ENCODE results near the gene TBX1. TPM values are rescaled to one million over a fixed set of nuclear protein-coding genes. Genes with fewer than 3 reads are reported as not detected.

The TBX1 gene
- total and polyA plus RNA-seq, 4 experiments from 2014 or later: not detected

DNA sequence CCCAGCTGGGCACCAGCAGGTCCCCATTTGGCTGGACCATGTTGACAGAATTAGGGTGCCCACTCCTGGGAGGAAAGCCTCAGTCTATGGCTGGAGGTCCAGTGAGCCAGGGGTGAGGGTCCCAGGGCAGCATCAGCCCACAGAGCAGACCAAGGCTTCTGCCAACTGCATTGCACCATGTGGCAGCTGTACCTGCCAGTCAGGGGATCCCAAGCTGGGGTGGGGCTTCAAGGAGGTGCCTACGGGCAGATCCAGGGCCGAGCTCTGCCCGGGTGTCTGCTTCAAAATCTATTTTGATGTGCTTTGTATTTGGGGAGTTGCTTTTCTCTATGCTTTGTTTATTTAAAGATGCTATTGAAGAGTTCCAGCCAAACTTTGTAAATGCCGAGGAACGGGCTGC lies 26.8 kb upstream of the TBX1 start:
- Histone ChIP-seq H3K27ac (ENCODE audit: low read depth, low read length) (no peak overlapping the region), H3K27me3 (ENCODE audit: insufficient read depth, low read length) (no peaks in the 10 kb centered on the region), H3K4me3 (ENCODE audit: low read length in 2 of 2) (no peak overlapping the region), H3K36me3 (ENCODE audit: insufficient read depth, low read length) (no peaks in the 10 kb centered on the region), H3K4me1 (ENCODE audit: insufficient read depth, low read length) (peaks cover 11% of the 10 kb centered on the region), H3K9me3 (ENCODE audit: control insufficient read depth in 1 of 2, low read length in 2 of 2) (no peaks in the 10 kb centered on the region)
- no peak overlapping the region for H3K4me3 Mint-ChIP-seq
- H3K9me3 Mint-ChIP-seq: no peaks in the 10 kb centered on the region
- H3K36me3 Mint-ChIP-seq: no peaks in the 10 kb centered on the region
- peaks cover 0 to 2% of the 10 kb centered on the region in 2 donors for H3K27me3 Mint-ChIP-seq
- DNase-seq: no peak
- ChIA-PET POLR2A (ENCODE audit: partially characterized antibody) (no interaction called here), CTCF (ENCODE audit: partially characterized antibody) (no interaction called here)
- no peak overlapping the region for H3K27ac Mint-ChIP-seq
- peaks cover 0 to 5% (median 3%) of the 10 kb centered on the region in 4 donors for H3K4me1 Mint-ChIP-seq
- intact Hi-C loops (cut with micrococcal nuclease): no loop called here

DNA sequence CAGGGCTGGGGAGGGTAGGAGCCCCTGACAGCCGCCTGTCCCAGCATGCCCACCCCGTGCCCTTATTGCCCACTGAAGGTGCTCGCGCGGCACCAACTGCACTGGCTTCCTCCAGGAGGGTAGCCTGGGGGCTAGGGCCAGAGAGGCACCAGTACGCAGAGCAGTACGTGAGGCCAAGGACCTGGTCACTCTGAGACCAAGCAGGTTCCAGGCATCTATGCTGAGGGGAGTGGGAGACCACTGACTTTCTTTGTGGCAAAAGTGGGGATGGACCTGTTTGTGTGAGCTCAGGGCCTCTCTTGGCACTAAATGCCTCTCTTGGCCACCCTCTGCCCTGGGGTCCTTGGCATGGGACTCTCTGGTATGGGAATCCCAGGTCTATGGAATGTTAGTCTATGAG lies 26.4 kb upstream of the TBX1 start:
- Mint-ChIP-seq H3K9me3 (no peaks in the 10 kb centered on the region), H3K27me3 (peaks cover 0 to 2% of the 10 kb centered on the region in 2 donors), H3K36me3 (no peaks in the 10 kb centered on the region), H3K4me3 (no peak overlapping the region), H3K27ac (no peak overlapping the region), H3K4me1 (peaks cover 0 to 5% (median 3%) of the 10 kb centered on the region in 4 donors)
- H3K4me1 ChIP-seq (ENCODE audit: insufficient read depth, low read length): peaks cover 11% of the 10 kb centered on the region
- intact Hi-C loops (cut with micrococcal nuclease): no loop called here
- ChIA-PET POLR2A (ENCODE audit: partially characterized antibody) (no interaction called here), CTCF (ENCODE audit: partially characterized antibody) (no interaction called here)
- H3K27ac ChIP-seq (ENCODE audit: low read depth, low read length): no peak overlapping the region
- H3K9me3 ChIP-seq (ENCODE audit: control insufficient read depth in 1 of 2, low read length in 2 of 2): no peaks in the 10 kb centered on the region
- no peaks in the 10 kb centered on the region for H3K36me3 ChIP-seq (ENCODE audit: insufficient read depth, low read length)
- H3K4me3 ChIP-seq (ENCODE audit: low read length in 2 of 2): no peak overlapping the region
- H3K27me3 ChIP-seq (ENCODE audit: insufficient read depth, low read length): no peaks in the 10 kb centered on the region
- DNase-seq: no peak

DNA sequence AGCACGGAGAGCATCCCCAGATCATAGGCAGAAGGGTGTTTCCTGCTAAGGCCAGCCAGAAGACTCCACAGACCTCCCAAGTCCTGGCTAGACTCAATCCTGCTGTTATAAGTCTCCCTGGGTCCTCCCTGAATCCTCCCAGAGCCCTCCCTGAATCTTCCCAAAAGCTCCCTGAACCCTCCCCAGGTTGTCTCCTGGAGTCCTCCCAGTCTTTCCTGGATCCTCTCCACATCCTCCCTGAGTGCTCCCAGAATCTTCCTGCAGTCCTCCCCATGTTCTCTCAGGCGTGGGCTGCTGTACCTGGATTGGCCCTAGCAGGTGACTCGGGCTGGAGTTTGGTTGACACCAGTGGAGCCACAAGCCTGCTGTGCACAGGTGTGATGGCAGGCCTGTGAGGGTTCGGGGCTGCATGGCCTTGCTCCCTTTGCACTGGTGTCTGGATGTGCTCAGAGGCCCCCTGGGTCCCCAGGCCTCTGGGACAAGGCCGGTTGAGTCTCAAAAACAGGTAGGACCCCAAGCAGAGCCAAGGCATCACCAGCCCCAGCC lies 25.7 kb upstream of the TBX1 start:
- Histone ChIP-seq H3K9me3 (ENCODE audit: control insufficient read depth in 1 of 2, low read length in 2 of 2) (no peaks in the 10 kb centered on the region), H3K4me1 (ENCODE audit: insufficient read depth, low read length) (peaks cover 11% of the 10 kb centered on the region), H3K36me3 (ENCODE audit: insufficient read depth, low read length) (no peaks in the 10 kb centered on the region), H3K4me3 (ENCODE audit: low read length in 2 of 2) (no peak overlapping the region), H3K27ac (ENCODE audit: low read depth, low read length) (no peak overlapping the region), H3K27me3 (ENCODE audit: insufficient read depth, low read length) (no peaks in the 10 kb centered on the region)
- POLR2A ChIA-PET (ENCODE audit: partially characterized antibody): no interaction called here
- no peaks in the 10 kb centered on the region for H3K36me3 Mint-ChIP-seq
- CTCF ChIA-PET (ENCODE audit: partially characterized antibody): no interaction called here
- H3K27me3 Mint-ChIP-seq: peaks cover 0 to 2% of the 10 kb centered on the region in 2 donors
- no peak overlapping the region for H3K4me3 Mint-ChIP-seq
- no peak for DNase-seq
- H3K4me1 Mint-ChIP-seq: peaks cover 0 to 5% (median 3%) of the 10 kb centered on the region in 4 donors
- intact Hi-C loops (cut with micrococcal nuclease): no loop called here
- no peaks in the 10 kb centered on the region for H3K9me3 Mint-ChIP-seq
- no peak overlapping the region for H3K27ac Mint-ChIP-seq

DNA sequence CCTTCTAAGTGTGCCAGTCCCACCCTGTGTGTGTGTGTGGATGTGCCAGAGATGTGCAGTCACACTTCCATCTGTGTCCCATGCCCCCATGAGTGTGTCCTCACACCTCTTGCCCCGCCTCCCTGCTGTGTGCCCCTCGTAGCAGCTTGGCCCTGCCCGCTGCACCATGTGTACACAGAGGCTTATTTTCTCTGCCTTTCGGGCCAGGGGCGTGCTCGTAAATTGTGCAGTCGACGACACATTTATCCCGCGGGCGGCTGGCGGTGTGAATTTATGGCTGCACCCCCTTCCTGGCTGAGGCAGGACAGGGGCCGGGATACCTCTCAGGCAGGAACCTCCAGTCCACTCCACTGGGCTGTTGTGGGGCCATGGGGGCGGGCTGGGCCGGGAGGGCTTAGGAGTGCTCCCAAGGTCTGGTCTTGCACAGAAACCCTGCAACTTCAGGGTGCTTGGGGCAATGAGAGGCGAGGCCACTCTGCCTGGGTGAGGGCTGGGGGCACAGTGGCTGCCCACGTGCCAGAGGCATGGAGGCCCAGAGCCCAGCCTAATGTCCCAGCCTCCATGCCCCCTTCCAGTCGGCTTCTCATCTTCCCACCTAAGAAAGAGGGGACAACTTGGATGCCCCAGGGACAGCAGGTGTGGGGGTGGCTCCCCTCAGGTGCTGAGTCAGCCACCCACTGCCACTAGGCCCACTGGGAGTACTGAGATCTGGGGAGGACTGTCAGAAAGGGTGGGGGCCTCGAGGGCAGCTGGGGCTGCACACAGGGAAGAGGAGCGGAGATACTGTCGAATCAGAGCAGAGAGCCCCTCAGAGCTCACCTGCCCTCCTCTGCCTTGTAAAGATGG lies 24.7 kb upstream of the TBX1 start:
- Mint-ChIP-seq H3K27me3 (no peaks in the 10 kb centered on the region), H3K36me3 (no peaks in the 10 kb centered on the region), H3K27ac (no peak overlapping the region), H3K4me3 (no peak overlapping the region), H3K4me1 (no peaks in the 10 kb centered on the region), H3K9me3 (no peaks in the 10 kb centered on the region)
- H3K27me3 ChIP-seq (ENCODE audit: insufficient read depth, low read length): no peaks in the 10 kb centered on the region
- H3K4me1 ChIP-seq (ENCODE audit: insufficient read depth, low read length): peaks cover 3% of the 10 kb centered on the region
- no peaks in the 10 kb centered on the region for H3K36me3 ChIP-seq (ENCODE audit: insufficient read depth, low read length)
- no peaks in the 10 kb centered on the region for H3K9me3 ChIP-seq (ENCODE audit: control insufficient read depth in 1 of 2, low read length in 2 of 2)
- no peak overlapping the region for H3K27ac ChIP-seq (ENCODE audit: low read depth, low read length)
- no peak for DNase-seq
- ChIA-PET POLR2A (ENCODE audit: partially characterized antibody) (no interaction called here), CTCF (ENCODE audit: partially characterized antibody) (interaction anchor here (0.9 kb wide), 1 partner anchor 175 kb away, joined by 3 read pairs; no protein-coding TSS in a partner anchor)
- no peak overlapping the region for H3K4me3 ChIP-seq (ENCODE audit: low read length in 2 of 2)
- intact Hi-C loops (cut with micrococcal nuclease): no loop called here

DNA sequence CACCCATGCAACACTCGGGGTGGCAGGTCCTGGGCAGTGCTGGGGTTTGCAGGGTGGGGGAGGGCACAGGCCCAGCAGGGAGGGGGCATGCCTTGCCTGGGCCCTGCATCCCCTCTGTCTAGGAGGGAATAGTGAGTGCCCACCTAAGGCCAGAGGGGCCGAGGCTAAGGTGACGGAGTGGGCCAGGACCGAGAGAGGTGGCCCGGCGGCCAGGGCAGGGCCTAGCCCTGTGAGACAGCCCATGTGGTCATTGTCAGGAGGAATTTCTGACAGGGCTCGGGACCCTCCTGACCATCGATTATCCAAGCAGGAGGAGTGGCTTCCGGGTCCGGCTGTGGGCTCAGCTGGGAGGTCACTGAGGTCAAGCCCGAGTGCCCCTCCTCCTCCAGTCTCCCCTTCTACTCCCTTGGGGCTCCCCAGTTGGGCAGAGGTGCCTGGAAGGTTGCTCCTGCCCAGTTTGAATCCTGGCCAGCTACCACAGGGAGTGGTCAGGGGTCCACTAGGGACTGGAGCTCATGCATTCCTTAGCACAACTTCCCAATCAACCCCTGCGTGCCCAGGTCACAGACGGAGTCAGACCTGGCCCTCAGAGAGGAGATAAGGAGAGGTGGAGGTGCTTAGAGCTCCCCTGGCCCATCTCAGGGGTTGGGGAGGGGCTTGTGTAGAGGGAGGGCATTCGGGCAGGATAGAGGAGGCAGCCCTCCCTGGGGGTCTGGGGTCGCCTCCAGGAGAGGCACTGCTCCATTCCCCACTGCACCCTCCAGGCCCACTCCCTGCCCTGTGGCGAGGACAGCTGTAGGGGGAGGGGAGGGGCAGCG lies 22.5 kb upstream of the TBX1 start:
- H3K4me1 ChIP-seq (ENCODE audit: insufficient read depth, low read length): no peaks in the 10 kb centered on the region
- ChIA-PET POLR2A (ENCODE audit: partially characterized antibody) (no interaction called here), CTCF (ENCODE audit: partially characterized antibody) (no interaction called here)
- Mint-ChIP-seq H3K4me3 (no peak overlapping the region), H3K27me3 (no peaks in the 10 kb centered on the region), H3K36me3 (no peaks in the 10 kb centered on the region), H3K27ac (no peak overlapping the region), H3K9me3 (no peaks in the 10 kb centered on the region), H3K4me1 (no peaks in the 10 kb centered on the region)
- H3K36me3 ChIP-seq (ENCODE audit: insufficient read depth, low read length): no peaks in the 10 kb centered on the region
- DNase-seq: no peak
- no peak overlapping the region for H3K4me3 ChIP-seq (ENCODE audit: low read length in 2 of 2)
- intact Hi-C loops (cut with micrococcal nuclease): no loop called here
- H3K9me3 ChIP-seq (ENCODE audit: control insufficient read depth in 1 of 2, low read length in 2 of 2): no peaks in the 10 kb centered on the region
- no peaks in the 10 kb centered on the region for H3K27me3 ChIP-seq (ENCODE audit: insufficient read depth, low read length)
- no peak overlapping the region for H3K27ac ChIP-seq (ENCODE audit: low read depth, low read length)

DNA sequence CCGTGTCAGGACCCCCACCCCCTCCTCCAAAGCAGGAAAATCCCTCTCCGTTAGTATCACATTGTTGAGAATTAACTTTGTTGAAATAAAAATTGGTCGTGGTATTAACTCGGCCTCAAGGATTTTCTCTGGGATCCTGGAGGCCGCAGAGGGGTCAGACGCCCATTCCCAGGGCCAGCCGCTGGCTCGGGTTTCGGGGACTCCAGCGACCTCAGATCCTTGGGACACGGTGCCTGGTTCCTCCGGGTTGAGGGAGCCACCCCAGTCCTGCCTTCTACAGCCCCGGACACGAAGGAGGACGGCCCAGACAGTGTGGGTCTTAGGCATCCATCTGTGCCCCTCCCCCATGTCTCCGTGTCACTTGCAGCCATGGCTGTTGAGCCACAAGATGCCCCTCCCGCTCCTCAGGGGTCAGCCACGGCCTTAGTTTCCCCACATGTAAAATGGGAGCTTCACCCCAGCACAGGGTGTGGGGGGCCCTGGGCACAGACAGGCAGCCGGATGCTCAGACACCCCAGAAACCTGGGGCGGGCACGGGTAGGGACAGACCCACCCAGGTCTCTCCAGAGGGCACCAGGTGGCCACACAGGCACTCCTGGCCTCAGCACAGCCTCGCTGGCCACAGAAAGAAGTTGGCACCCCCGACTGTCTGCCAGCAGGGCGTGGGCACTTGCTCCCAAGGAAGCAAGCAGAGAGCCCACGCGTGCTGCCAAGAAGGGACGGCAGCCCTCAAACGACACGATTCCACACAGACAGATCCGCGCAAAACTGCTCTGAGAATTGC lies 21.7 kb upstream of the TBX1 start:
- H3K4me1 Mint-ChIP-seq: no peaks in the 10 kb centered on the region
- CTCF ChIA-PET (ENCODE audit: partially characterized antibody): no interaction called here
- H3K9me3 ChIP-seq (ENCODE audit: control insufficient read depth in 1 of 2, low read length in 2 of 2): no peaks in the 10 kb centered on the region
- POLR2A ChIA-PET (ENCODE audit: partially characterized antibody): no interaction called here
- H3K27me3 Mint-ChIP-seq: no peaks in the 10 kb centered on the region
- H3K36me3 Mint-ChIP-seq: no peaks in the 10 kb centered on the region
- no peak overlapping the region for H3K4me3 Mint-ChIP-seq
- H3K4me1 ChIP-seq (ENCODE audit: insufficient read depth, low read length): no peaks in the 10 kb centered on the region
- no peak for DNase-seq
- H3K36me3 ChIP-seq (ENCODE audit: insufficient read depth, low read length): no peaks in the 10 kb centered on the region
- H3K27ac ChIP-seq (ENCODE audit: low read depth, low read length): no peak overlapping the region
- no peak overlapping the region for H3K4me3 ChIP-seq (ENCODE audit: low read length in 2 of 2)
- no peaks in the 10 kb centered on the region for H3K9me3 Mint-ChIP-seq
- H3K27ac Mint-ChIP-seq: no peak overlapping the region
- intact Hi-C loops (cut with micrococcal nuclease): no loop called here
- no peaks in the 10 kb centered on the region for H3K27me3 ChIP-seq (ENCODE audit: insufficient read depth, low read length)

DNA sequence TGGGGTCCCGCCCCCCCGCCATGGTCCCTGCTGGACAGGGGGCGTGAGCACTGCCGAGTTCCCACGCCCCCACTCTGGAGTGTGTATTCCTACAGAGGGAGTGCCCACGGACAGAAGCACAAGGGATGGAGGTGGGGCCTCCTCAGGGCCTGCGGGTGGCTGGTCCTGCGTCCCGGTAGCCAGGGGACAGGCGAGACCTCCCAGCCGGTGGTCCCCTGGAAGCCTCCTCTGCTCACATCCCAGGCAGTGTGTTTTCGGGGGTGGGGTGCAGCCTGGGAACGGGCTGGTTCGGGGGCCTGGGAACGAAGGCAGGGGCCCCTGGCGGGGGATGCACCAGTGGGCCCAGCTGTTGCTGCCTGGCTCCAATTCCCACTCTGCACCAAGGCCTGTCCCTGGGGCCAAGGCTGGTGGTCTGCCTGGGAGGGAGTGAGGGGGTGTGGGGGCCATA lies 21.1 kb upstream of the TBX1 start:
- H3K4me1 ChIP-seq (ENCODE audit: insufficient read depth, low read length): no peaks in the 10 kb centered on the region
- DNase-seq: no peak
- Mint-ChIP-seq H3K27me3 (no peaks in the 10 kb centered on the region), H3K36me3 (no peaks in the 10 kb centered on the region), H3K4me1 (no peaks in the 10 kb centered on the region), H3K4me3 (no peak overlapping the region), H3K27ac (no peak overlapping the region), H3K9me3 (no peaks in the 10 kb centered on the region)
- no peaks in the 10 kb centered on the region for H3K27me3 ChIP-seq (ENCODE audit: insufficient read depth, low read length)
- ChIA-PET CTCF (ENCODE audit: partially characterized antibody) (no interaction called here), POLR2A (ENCODE audit: partially characterized antibody) (interaction anchor here (1.1 kb wide), 1 partner anchor 9 kb away, joined by 3 read pairs; no protein-coding TSS in a partner anchor)
- intact Hi-C loops (cut with micrococcal nuclease): no loop called here
- no peak overlapping the region for H3K27ac ChIP-seq (ENCODE audit: low read depth, low read length)
- H3K36me3 ChIP-seq (ENCODE audit: insufficient read depth, low read length): no peaks in the 10 kb centered on the region
- H3K4me3 ChIP-seq (ENCODE audit: low read length in 2 of 2): no peak overlapping the region
- no peaks in the 10 kb centered on the region for H3K9me3 ChIP-seq (ENCODE audit: control insufficient read depth in 1 of 2, low read length in 2 of 2)

All from CD4-positive, alpha-beta memory T cell (primary cell).